Amniotic epithelial cell (primary cell): ENCODE results near the gene RAD9B.

Source experiments
- DNase-seq: peaks from one replicate; pipeline ENCODE4 v3.0.0-alpha.2; 2010; ENCODE audit warnings: low read depth

RAD9B gene

GRCh38 chr12:110528277-110528839 is 26.2 kb downstream of the RAD9B start:
- no peak for DNase-seq

GRCh38 chr12:110530511-110530910 is 28.4 kb downstream of the RAD9B start:
- no peak for DNase-seq

- DNase-seq: peak; percentile 85
These were observed 29.7 kb downstream of the RAD9B start for GRCh38 chr12:110531741-110532333.

- no peak for DNase-seq
These were observed 30.5 kb downstream of the RAD9B start for GRCh38 chr12:110532644-110533043.

- DNase-seq: peak; percentile 71
These were observed 31.5 kb downstream of the RAD9B start for GRCh38 chr12:110533607-110534006.

- no peak for DNase-seq
These were observed 32.7 kb downstream of the RAD9B start for GRCh38 chr12:110534811-110535210.

GRCh38 chr12:110536834-110537604 is 34.9 kb downstream of the RAD9B start:
- no peak for DNase-seq

- peak; percentile 69 for DNase-seq
These were observed 35.7 kb downstream of the RAD9B start for GRCh38 chr12:110537605-110538409.

- DNase-seq: no peak
These were observed 36.9 kb downstream of the RAD9B start for GRCh38 chr12:110538869-110539622.

GRCh38 chr12:110540048-110540447 is 37.9 kb downstream of the RAD9B start:
- no peak for DNase-seq

GRCh38 chr12:110543252-110543959 is 41.3 kb downstream of the RAD9B start:
- DNase-seq: peak; percentile 95

- no peak for DNase-seq
These were observed 41.8 kb downstream of the RAD9B start for GRCh38 chr12:110543965-110544364.

GRCh38 chr12:110545259-110545658 is 43.1 kb downstream of the RAD9B start:
- peak; percentile 97 for DNase-seq

- peak; percentile 40 for DNase-seq
These were observed 43.7 kb downstream of the RAD9B start for GRCh38 chr12:110545812-110546211.

- DNase-seq: peak; percentile 94
These were observed 44.2 kb downstream of the RAD9B start for GRCh38 chr12:110546339-110546738.

- DNase-seq: no peak
These were observed 45.0 kb downstream of the RAD9B start for GRCh38 chr12:110547090-110547489.

- DNase-seq: no peak
These were observed 46.5 kb downstream of the RAD9B start for GRCh38 chr12:110548678-110549077.

GRCh38 chr12:110549716-110550115 is 47.6 kb downstream of the RAD9B start:
- no peak for DNase-seq

- no peak for DNase-seq
These were observed 48.9 kb downstream of the RAD9B start for GRCh38 chr12:110550981-110551380.
